Gastroesophageal sphincter (tissue), 3 donors: Measurements from ENCODE around the gene ZIC4.

ENCODE experiments used
- POLR2AphosphoS5 ChIP-seq: sonication (generic); formaldehyde crosslinking; IDR thresholded peaks from one replicate; pipeline ENCODE4 v1.6.1; 2017; ENCODE audit warnings: antibody characterized with exemption
- TF ChIP-seq, protein P1 (sequence below), 4 experiments: fragments of 200-600 bp in 2 of 4; fragments of 450-650 bp in 2 of 4; sonication (generic) in 1 of 4; IDR thresholded peaks; one replicate each; pipeline ENCODE4 v1.5.1; 2017 to 2019; ENCODE audit warnings: antibody characterized with exemption in 4 of 4, mild to moderate bottlenecking in 2 of 4, moderate library complexity in 2 of 4

DNA sequence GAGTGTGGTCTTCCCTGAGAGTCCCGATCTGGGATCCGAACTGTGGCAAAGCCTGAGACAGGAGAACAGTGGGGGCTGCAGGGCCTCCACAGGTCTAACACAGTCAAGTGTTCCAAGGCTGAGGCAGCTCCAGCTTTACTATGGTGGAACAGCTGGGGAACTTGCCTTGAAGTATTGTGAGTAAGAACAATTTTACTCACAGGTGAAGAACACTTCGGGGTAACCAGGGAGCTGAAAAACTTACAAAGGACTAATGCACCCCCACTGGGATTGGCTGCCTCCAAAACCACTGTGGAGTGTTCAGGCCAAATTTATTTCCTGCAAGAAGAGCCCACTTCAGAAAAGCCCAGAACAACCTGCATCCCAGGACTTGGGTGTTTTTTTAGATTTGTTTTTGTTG, 25.4 kb downstream of the ZIC4 start:
- TF ChIP-seq, protein P1, sequence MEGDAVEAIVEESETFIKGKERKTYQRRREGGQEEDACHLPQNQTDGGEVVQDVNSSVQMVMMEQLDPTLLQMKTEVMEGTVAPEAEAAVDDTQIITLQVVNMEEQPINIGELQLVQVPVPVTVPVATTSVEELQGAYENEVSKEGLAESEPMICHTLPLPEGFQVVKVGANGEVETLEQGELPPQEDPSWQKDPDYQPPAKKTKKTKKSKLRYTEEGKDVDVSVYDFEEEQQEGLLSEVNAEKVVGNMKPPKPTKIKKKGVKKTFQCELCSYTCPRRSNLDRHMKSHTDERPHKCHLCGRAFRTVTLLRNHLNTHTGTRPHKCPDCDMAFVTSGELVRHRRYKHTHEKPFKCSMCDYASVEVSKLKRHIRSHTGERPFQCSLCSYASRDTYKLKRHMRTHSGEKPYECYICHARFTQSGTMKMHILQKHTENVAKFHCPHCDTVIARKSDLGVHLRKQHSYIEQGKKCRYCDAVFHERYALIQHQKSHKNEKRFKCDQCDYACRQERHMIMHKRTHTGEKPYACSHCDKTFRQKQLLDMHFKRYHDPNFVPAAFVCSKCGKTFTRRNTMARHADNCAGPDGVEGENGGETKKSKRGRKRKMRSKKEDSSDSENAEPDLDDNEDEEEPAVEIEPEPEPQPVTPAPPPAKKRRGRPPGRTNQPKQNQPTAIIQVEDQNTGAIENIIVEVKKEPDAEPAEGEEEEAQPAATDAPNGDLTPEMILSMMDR (IDR thresholded peaks at IDR 0.05): no peak
- TF ChIP-seq POLR2AphosphoS5: no peak
